DMS153 treated with DMSO at 0.1 percent for 48 hours (cell line): ENCODE measurements around the gene BARX2.

Source experiments
- DNase-seq: peaks from one replicate; lab custom pipeline; 2025; ENCODE audit not compliant: unreplicated experiment; lab: John Stamatoyannopoulos, UW

Gene BARX2

DNA sequence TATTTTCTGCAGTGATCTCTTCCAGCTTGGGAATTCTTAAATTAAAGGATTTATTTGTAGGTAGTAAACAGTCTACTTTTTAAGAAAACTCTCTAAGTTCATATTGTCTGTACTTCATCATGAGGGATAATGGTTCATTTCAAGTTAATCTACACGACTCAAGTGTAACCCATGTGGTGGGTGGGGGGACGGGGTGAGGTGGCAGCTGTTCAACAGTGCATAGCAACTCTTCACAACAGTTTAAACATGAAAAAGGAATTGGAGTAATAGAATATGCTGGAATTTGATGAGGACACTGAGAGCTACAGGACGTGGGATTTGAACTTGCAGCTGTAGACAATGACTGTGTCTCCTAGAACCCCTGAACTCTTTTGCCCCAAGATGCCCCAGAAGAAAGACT, 20.8 kb downstream of the BARX2 start:
- no peak for DNase-seq

DNA sequence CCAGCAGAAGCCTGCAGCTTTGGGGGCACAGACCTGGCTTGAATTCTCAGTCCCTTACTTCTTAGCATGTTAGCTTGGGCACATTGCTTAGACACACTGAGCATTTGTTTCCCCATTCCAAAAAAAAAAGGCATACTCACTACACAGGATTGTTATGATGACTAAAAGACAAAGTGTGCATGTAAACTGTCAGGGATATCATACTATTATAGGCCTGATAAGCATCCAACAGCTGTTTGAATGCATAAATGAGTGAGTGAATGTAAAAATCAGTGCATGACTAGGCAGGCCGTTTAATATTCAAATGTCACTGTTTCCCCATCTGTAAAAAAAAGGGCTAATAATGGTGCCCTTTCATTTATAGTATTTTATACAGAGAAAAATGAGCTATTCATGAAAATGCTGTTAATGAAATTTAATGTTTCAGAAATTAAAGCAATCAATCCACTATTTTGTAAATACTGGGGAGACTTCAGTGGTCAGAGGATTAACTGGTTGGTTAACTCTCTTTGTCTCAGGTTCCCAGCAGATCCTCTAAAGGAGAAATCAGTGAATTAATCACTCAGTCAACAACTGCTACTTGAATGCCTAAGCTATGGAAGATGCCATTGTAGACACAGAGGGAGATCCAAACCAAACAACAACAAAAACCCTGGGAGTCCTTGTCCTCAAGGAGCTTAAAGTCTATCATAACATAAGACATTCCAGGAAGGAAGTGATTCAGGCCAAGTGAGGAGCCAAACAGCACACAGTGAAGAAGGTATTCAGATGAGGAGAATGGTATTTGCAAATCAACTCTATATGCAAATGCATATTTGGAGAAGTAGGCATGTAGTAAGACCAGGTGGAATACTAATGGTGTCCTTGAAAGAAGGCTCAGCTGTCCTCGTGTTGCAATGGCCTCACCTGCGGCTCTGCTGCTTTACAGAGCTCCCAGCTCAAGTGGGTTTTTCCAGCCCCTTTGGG, 26.8 kb downstream of the BARX2 start:
- DNase-seq = no peak

DNA sequence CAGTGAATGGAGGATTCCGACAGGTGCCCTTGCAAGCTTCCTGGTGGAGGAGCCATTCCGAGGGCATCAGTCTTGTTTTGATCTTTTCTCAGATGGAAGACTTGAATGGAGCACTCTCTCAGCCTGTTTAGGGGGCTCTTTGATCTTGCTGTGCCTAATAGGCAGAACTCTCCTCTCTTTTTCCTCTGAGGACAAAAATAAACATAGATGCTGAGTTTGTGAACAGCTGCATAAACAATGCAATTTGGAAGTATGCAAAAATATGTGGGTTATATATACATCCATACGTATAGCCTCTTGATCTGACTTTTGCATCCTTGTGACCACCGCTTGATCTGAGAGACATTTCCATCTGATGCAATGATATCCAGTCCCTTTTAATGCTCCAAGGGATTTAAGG, 29.1 kb downstream of the BARX2 start:
- no peak for DNase-seq

DNA sequence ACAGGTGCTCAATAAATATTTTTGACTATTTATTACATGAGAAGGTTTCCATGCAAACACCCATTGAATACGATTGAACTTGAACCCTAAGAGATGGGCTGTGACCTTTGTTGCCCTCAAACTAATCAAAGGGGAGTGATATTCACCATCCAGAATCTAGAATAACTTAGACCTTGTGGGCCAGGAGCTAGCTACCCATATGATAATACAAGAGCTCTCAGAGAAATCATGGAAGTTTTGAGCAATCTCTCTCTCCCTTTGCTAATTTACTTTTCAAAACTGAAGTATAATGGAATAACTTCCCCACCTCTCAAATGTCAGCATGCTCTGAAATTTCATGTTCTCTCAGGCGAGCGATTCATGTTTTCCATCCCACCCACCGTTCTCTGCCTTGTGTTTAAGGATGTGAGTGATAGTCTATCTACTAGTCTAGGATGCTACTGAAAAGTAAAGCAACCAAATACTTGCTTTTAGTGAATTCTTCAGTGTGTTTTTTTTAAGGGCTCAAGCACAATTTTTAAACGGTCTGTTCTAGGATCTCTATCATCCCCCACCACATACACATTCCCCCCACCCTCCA, 33.3 kb downstream of the BARX2 start:
- no peak for DNase-seq

DNA sequence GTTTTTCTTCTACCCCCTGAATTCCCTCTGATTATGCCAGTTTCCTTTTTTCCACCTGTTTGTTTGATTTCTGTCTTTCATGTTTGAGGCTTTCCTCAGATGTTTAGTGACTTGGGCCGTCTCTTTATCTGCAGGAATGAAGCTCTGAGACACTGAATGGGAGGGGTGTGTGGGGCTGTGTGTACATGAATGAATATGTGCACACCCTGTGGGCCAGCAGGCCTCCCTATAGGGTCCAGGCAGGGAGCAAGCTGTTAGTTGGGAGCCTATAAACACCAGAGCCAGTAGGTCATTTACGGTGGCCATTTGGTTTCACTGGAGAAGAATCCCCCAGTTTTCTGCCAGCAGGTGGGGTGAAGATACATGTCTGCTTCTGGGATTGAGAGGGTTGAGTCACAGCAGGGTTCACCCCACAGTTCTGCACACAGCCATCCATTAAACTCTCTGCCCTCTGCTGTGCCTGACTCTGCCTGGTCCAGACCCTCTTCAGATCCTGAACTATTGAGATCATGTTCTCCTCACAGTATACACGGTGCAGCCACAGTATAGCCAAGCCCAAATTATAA, 34.8 kb downstream of the BARX2 start:
- no peak for DNase-seq

DNA sequence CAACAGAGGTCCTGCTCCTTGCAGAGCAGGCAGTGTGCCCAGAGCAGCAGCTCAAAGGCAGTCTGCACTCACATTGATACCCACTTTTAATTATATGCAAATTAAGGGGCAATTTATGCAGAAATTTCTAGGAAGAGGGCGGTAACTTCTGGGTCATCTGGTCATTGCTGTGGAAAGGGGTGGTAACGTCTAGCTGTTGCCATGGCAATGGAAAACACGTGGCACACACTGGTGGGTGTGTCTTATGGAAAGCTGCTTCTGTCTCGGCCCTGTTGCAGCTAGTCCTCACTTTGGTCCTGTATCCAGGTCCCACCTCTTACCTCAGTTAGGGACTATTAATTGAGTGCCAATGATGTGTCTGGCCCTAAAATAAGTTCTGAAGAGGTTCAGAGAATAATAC, 36.8 kb downstream of the BARX2 start:
- DNase-seq = no peak

DNA sequence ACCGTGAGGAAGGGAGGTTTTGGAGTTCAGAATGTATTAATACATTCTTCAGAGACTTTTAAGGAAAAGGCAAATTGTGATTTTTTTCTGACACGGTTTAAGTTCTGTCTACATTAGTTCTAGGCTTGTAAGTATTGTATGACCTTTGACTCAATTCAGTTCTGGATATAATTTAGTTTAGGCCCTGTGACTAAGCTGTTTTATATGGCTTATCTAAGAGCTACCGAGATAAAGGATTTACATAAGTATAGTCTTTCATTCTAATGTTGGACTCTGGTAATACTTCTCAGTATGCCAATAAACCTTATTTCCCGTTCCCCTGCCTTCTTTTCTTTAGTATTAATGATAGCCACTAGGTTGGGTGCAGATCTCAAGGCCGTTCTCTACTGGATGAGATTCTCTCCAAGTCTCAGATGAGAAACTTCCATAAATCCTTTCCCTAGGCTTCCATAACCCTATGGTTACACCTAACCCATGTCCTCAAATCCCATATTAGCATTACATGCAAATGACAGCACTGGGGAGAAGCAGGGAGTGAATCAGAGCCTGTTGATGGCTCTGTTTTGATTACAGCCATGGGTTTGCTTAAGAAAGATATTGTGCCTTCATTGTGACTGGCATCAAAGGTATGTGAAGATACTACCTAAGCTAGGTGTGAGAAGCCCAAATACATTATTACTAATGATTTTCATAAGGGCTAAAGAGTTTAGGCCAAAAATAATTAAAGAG, 38.7 kb downstream of the BARX2 start:
- no peak for DNase-seq

DNA sequence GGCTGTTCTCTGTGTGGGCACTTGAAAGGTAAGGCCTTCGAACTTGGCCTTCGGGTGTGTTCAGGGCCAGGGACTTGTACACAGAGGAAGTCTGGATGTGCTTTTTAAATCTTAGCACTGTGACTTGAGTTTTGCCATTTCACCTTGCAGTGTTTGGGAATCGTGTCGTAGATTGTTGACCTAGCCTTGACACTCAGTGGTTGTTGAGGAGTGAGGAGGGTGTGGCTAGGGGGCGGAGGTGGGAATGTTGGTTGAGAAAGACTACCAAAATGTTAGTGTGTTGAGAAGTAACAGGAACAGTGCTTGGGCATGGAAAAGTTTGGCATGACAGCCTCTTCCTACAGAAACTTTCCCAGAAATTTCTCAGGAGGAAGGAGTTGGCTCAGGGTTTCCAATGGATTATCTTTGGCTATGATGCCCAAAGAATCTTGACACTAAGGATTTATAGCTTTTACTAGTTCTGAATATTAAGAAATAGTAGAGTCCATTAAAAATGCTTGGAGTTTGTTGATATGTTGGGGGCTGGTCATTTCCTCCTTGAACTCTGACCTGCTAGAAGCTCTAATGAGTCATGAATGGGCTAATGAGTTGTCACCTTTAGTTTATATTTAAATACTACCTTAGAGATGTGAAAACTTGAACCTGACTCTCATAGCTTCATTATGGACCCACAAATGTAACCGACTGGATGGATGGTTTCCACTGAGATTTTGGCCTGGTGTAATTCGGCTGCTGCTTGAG, 40.6 kb downstream of the BARX2 start:
- no peak for DNase-seq

DNA sequence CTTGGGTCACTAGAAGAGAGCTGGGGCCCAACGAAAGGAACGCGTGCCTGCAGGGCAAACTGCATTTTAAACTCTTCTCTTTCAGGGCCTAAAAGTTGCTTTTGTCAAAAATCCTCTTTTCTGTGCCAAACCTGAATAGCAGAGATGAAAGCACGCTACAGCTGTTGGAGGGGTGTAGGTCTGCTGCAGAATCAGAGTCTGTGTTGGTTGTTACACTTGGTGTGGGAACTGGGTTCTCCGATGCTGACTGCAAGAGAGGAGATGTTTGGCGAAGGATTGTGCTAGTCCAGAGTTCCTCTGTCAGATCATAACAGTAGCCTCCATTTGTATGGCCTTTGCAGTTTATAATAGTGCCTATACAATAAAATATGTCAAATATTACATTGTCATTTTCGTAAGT, 41.8 kb downstream of the BARX2 start:
- DNase-seq = no peak

DNA sequence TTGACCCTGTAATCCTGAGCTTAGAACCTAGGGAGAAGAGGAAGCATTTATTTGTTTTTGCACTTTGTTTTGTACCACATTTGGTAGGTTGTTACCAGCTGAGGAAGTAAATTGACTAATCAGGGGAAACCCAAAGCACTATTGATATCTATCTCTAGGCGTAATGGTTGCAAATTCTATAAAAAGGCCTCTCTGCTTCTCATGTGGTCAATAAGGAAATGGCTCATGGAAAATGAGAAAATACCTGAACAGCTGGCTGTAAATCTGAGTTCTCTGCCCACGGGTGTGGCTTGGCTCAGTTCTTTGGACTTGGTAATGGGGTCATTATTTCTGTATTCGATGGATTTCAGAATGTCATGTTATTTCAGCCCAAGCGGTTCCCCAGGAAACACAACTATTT, 42.4 kb downstream of the BARX2 start:
- DNase-seq = no peak

DNA sequence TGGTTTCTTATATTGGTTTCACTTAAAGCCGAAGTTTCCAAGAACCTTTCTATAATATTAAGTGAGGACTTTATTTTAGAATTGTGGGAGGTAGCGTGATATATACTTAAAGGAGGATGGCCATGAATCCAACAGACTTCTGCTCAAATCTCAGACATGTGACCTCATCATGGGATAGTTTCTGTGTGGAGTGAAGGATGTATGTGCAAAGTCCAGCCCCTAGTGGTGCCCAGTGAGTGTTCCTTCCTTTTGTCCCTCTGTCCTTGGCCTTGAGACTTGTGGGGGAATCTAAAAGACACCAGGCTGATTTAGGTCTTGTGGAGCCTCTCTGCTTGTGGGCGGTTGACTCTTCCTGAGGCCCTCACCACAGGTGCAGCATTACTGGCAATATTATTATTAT, 43.7 kb downstream of the BARX2 start:
- DNase-seq = no peak

DNA sequence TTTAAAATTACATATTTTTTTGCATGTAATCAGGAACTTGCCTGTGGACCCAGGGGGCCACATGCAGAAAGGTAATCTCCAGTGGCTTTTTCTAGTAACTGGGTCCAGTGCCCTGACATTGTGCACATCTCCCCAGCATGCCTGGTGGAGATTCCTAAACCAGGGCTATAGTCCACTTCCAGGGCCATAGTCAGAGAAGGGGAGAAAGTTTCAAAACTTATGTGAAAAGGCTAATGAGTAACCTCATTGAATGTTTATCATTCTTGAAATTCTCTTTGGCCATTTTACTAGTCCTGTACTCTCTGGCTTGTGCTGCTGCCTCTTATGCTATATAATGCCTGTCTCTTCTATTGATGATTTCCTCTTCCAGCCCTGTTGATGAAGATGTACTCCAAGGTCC, 47.8 kb downstream of the BARX2 start:
- DNase-seq = no peak

DNA sequence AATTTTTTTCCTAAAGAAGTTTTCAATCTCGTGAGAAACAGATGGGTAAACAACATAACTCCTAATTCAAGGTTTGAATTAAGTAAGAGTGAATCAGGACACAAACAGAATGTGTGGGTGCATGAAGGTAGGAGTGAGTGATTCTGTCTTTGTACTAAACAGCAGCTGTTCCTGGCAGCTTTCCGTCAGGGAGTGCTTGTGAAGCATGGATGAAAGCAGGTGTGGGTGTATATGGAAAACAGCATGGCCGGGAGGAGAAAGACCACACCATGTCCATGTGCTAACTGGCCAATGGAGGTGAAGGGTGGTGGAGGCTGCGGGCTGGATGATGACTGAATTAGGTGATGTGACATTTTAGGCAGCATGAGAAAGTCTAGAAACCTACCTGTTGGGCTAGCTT, 49.6 kb downstream of the BARX2 start:
- DNase-seq = no peak

DNA sequence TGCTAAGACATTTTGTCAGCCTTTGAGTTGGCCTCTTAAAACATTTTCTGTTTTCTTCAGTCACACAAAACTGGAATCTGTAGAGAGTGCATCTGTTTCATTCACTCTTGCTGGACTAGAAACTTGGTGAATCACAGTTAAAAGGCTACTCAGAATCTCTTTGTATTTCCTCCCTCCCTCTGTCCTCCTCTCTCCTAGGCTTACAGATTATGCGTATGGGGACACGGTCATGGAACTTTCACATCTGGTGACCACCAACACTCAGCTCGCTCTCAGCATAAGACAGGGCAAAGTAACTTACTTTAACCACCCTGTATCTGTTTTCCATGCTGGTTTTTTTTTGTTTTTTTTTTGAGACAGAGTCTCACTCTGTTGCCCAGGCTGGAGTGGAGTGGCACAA, 50.4 kb downstream of the BARX2 start:
- DNase-seq = no peak

DNA sequence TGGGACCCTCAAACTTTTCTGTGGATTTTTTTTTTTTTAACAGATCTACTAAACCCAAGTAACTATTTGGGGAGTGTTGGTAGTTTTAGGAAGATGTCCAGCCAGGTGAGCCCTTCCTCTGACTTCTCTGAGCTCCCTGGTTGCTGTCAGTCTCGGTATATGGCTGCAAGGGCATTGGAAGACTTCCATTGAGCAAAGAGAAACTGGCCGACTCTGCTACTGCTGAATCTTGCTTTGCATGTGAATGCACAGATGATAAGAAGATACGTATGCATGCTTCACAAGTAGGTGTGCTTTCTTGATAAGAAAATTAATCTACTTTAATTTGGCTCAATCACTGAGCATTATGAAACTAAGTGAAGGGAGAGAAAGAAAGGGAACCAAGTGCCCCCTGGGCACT, 51.1 kb downstream of the BARX2 start:
- DNase-seq = no peak

DNA sequence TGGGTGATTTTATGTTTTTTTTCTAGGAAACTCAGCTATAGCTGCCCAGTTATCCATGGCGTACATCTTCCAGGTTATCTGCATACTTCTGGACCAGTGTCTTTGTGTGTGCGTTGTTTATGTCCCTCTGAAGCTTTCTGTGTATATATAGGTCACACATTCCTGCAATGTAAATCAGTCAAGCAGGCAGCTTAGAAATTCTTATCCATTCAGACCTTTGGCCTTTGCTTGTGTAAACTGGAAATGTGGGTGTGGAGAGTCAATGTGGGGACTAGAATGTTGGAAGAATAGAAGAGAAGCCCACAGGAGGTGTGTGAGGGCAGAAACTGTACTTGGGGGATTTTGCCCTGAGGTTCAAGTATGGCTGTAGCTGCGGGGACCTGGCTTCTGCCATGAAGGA, 51.7 kb downstream of the BARX2 start:
- no peak for DNase-seq

DNA sequence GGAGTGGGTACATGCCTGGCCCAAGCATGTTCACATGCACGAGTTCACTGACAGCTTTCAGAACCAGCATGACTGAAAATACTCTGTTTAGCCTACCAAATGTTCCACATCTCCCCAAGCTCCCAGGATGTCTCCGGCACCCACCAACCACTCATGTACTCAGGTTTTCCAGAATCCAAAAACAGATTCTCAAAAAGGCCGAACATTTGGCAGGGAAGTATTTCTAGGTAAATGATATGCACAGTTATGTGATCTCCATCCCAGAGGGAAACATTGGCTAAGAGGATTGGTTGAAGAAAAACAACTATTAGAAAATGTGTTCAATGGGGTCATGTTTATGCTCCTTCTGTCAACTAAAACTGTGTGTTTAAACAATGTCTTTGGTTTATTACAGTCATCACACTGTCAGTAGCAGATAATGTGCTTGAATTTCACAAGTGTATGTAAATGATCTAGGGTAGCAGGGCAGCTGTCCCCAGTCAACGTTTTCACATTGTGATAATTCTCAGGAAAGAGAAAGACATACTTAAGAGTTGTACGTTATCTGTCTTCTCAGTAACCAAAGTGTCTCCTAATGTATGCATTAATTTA, 52.3 kb downstream of the BARX2 start:
- DNase-seq = no peak

DNA sequence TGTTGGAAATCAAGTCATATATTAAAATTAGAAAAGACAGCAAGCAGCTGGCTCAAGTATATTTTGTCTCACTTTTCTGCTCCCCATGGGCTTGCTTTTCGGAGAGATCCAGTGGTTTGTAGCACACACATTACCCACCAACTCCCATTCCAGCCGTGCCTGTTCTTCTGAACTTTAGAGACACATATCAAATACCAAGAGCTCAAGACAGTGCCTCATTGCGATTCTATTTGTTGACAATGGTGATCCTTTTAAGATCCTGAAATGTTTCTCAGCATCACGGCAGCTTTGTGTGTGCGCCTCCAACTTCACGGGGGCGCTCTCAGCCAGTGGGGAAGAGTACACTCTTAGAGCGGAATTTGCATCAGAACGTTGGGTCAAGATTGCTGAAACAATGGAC, 52.9 kb downstream of the BARX2 start:
- no peak for DNase-seq

DNA sequence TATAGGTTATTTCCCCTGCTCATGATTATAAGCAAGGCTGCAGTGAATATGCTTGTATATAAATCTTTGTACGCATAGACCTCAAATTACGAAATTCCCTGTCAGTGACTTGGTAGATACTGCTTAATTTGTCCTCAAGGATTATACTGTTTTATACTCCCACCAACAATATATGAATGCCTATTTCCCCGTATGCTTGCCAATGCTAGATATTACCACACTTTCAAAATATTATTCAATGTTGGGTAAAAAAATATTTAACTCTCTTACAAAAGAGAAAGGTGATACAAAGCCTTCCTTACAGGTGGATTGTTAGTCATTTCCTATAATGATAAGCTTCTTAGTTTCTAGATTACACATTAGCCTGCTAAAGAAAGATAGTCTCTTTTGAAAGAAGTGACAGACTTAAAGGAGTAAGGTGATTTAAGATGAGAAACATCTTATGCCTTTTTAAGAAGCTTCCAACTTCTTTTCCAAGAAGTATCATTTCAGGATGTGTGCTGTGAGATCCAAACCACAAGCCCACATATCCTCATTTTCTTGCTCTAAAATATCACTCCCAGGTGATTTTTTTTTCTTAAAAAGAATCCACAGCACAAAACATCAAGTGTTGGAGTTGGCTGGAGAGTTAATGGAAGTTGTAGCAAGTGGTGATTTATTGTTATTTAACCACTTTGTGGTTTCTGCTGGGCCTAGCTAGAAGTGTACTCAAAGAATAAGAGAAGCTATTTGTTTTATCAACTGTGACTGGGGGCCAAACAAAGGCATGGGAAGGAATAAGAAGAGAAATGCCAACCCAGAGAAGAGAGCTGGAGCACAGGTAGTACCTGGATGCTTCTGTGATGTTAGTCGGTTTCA, 59.2 kb downstream of the BARX2 start:
- DNase-seq = no peak
